ENCODE data around the gene IKZF1.

Gene IKZF1

DNA sequence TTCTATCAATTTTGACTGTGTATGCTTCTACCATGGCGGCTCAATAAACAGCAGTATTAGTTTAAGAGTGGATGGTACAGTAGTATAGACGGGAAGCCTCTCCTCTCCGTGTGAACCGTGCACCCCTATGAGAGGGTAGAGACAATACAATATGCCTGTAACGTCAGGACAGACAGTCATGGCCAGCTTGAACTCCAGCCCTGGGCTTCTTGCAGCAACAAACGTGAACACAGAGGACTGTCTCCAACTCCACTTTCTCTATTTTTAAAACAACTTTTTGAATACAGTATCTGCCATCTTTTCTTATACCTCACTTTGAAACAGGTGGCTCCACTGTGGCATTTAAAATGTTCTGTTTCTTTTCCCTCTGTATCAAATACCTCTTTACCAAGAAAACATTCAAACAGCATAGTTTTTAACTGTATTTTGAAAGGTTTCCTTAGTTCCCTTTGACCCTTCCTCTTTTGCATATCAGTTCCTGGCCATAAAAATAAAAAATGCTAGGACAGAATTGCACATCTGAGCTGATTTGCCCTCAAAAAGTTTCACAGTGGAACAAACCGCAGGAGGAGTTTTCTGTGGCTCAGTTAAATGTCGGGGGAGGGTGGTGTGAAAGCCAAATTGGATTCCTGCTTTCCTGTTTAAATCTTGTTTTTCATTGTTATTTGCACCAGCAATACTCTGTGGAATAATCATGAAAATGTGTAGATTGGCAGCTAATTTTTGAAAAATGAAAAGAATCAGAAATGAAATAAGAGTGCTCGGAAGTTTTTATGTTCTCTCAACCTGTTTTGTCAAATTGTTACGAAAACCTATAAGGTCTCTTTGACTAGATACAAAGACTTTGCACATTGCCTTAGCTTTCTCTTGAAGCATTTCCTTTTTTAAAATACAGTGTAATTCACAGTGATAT lies 8.0 kb downstream of the IKZF1 start:
- peak overlapping the region; percentile 81 for H3K4me3 ChIP-seq (ENCODE audit: low read depth, low read length)
- no peak for DNase-seq (ENCODE audit: low read depth)

GRCh38 chr7:50314836-50315592 lies 10.5 kb downstream of the IKZF1 start:
- TF ChIP-seq, protein P1, sequence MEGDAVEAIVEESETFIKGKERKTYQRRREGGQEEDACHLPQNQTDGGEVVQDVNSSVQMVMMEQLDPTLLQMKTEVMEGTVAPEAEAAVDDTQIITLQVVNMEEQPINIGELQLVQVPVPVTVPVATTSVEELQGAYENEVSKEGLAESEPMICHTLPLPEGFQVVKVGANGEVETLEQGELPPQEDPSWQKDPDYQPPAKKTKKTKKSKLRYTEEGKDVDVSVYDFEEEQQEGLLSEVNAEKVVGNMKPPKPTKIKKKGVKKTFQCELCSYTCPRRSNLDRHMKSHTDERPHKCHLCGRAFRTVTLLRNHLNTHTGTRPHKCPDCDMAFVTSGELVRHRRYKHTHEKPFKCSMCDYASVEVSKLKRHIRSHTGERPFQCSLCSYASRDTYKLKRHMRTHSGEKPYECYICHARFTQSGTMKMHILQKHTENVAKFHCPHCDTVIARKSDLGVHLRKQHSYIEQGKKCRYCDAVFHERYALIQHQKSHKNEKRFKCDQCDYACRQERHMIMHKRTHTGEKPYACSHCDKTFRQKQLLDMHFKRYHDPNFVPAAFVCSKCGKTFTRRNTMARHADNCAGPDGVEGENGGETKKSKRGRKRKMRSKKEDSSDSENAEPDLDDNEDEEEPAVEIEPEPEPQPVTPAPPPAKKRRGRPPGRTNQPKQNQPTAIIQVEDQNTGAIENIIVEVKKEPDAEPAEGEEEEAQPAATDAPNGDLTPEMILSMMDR (IDR thresholded peaks at IDR 0.05; ENCODE audit: insufficient read depth, low read depth, low read length, missing control alignments), result no peak
- H3K4me3 ChIP-seq (ENCODE audit: low read depth, low read length), result peak overlapping the region; percentile 4
- DNase-seq (ENCODE audit: low read depth), result no peak

More for the DNA sequence above, 8.0 kb downstream of the IKZF1 start:
- TF ChIP-seq, protein P1 (IDR thresholded peaks at IDR 0.05; ENCODE audit: insufficient read depth, low read depth, low read length, missing control alignments), result no peak

DNA sequence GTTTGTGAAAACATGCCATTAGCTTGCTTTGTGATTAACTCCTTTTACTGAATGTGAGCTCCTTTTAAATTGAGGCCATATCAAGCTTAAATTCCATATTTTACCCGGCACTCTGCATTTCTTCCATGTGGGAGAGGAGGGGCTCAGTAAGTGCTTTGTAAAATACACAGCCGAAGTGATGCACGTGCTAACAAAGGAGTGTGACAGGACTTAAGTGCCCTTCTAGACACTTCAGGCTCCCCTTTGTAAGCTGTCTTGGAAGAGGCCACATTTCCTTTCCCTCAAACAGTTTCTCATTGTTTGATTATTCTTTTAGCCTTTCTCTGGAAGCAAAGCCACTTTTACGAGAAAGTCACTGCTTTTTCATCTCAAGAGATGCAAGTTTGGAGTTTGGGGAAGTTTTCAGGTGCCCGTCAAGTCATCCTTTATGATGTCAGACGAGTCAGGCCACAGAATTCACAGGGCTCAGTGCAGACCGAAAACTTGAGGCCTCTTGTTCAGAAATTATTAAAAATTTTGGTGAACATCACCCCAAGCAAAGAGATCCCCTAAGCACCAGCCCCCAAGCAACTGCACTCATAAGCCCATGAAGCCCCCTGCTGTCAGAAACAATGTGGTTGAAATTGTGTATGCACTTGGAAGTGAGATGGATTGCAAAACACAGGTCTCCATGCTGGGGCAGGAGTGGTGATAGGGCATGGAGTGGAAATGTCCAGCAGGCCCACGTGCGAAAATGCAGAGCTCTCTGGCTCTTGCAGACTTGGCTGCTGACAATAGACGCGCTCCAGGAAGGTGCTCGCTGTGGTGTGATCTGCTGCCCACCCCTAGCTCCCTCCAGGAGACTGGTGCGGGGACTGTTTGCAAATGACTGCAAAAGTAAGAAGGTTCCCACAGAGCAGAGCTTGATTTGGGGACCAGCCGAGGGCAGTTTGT lies 11.5 kb downstream of the IKZF1 start:
- TF ChIP-seq, protein P1 (IDR thresholded peaks at IDR 0.05; ENCODE audit: insufficient read depth, low read depth, low read length, missing control alignments), result no peak
- H3K4me3 ChIP-seq (ENCODE audit: low read depth, low read length), result peak overlapping the region; percentile 0; the same call in 1 of the 2 replicates
- DNase-seq (ENCODE audit: low read depth), result no peak

- no peak overlapping the region for H3K4me3 ChIP-seq (ENCODE audit: low read depth, low read length)
- TF ChIP-seq, protein P1 (IDR thresholded peaks at IDR 0.05; ENCODE audit: insufficient read depth, low read depth, low read length, missing control alignments), result no peak
- peak; percentile 68 for DNase-seq (ENCODE audit: low read depth)
Observed at GRCh38 chr7:50317221-50317678, 12.7 kb downstream of the IKZF1 start.

DNA sequence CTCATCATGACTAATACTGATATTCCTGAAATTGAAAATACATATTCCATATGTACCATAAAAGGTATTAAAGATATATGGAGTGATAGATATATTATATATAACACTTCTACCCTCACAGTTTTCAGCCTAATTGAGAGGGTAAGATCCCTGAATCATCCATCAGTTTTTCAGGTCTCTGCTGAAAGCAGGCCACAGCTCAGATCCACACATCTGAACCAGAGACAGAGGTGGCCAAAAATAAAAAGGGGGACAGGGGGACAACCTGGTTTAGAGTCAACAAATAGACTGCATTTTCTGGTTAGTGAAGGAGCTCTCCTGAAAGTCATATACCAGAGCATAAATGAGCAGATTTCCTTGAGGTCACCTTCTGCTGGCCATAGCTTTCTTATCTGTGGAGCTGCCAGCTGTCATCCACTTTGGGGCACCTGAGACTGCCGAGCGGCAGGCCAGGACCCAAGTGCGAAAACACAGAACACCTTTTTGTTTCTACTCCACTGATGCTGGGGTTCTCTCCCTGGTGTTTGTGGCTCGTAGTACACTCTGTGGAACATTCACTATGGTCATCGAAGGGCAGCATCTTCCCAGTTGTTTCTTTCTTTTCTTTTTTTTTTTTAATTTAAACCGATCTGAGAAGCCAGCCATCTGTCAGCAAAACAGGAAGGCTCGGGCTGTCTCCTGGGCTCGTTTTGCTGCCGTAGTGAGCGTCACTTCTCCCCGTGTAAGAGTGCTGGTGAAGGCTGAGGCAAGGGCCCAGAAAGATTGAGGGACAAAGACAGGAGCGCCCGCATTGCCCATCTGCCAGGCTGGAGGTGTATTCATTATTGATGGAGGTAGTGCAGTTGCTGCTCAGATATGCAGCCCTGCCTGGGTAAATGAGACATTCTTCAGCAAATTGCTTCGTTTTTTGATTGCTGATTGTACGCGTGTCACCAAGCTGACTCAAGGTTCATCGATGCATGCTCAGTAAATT lies 13.5 kb downstream of the IKZF1 start:
- peak overlapping the region; percentile 31 for H3K4me3 ChIP-seq (ENCODE audit: low read depth, low read length)
- TF ChIP-seq, protein P1 (IDR thresholded peaks at IDR 0.05; ENCODE audit: insufficient read depth, low read depth, low read length, missing control alignments), result no peak
- no peak for DNase-seq (ENCODE audit: low read depth)

All from GM12865 (cell line).